HCT116 (cell line): ENCODE data around the gene LIN7B. TPM values are rescaled to one million over a fixed set of nuclear protein-coding genes. Genes with fewer than 3 reads are reported as not detected.

Experiments used
- ATAC-seq: fragments of 200-7000 bp; cut with Tn5 transposase; 2 replicates; pipeline ENCODE4 v1.9.1; 2020; ENCODE audit warnings: mild to moderate bottlenecking, moderate library complexity
- BruUV-seq: library from RNA; stranded (reverse); fragments of 400-500 nt; replicated peaks from 2 replicates; lab custom pipeline; 2021; lab: Mats Ljungman, UMichigan
- CTCF ChIA-PET: fragments of 300-600 bp; sonication (Branson Sonifier 250); formaldehyde crosslinking; loops from one replicate; lab custom pipeline; 2021; ENCODE audit warnings: antibody characterized with exemption; lab: Charles Lee
- POLR2A ChIA-PET: fragments of 300-600, 350-600 bp; sonication (Branson Sonifier 250); formaldehyde crosslinking; loops from one replicate; lab custom pipeline; 2021; ENCODE audit warnings: antibody characterized with exemption; lab: Charles Lee
- RAD21 ChIA-PET, 2 experiments: fragments of 300-600 bp; sonication (Branson Sonifier 250); formaldehyde crosslinking; loops; one replicate each; lab custom pipeline; 2023; ENCODE audit warnings: low total read pairs in 2 of 2; ENCODE audit not compliant: uncharacterized antibody in 2 of 2, unreplicated experiment in 2 of 2, low non-redundant PET in 1 of 2; lab: Charles Lee
- DNase-seq: peaks from one replicate; pipeline ENCODE4 v3.0.0-alpha.2; 2010; ENCODE audit warnings: low read depth, low spot score
- H2AFZ ChIP-seq: fragments of 200-600 bp; shearing (Covaris generic), sonication (generic); 2 replicates; pipeline ENCODE4 v1.6.1; 2017; ENCODE audit warnings: low read depth, mixed run types, mixed read lengths, antibody characterized with exemption, low read length; ENCODE audit not compliant: poor library complexity, severe bottlenecking
- H3K27ac ChIP-seq: 2 replicates; pipeline ENCODE4 v1.5.1; 2012; ENCODE audit warnings: low read depth, low read length
- H3K27me3 ChIP-seq: fragments of 200-600 bp; sonication (generic); 2 replicates; pipeline ENCODE4 v1.6.1; 2016; ENCODE audit warnings: mixed run types, low read length, mixed read lengths; ENCODE audit not compliant: insufficient read depth
- H3K36me3 ChIP-seq, 2 experiments: fragments of 200-500 bp in 1 of 2; fragments of 200-600 bp in 1 of 2; sonication (Bioruptor generic) in 1 of 2; sonication (generic) in 1 of 2; 2 replicates each; pipeline versions ENCODE4 v1.5.1 to v1.6.1; 2014 to 2016; ENCODE audit warnings: low read length in 2 of 2, inconsistent platforms in 1 of 2, mixed read lengths in 1 of 2, mixed run types in 1 of 2; ENCODE audit not compliant: insufficient read depth in 2 of 2, control insufficient read depth in 1 of 2
- H3K4me1 ChIP-seq, 2 experiments: fragments of 200-600 bp in 1 of 2; sonication (generic) in 1 of 2; 2 replicates each; pipeline versions ENCODE4 v1.5.1 to v1.6.1; 2012 to 2017; ENCODE audit warnings: low read length in 2 of 2, inconsistent platforms in 1 of 2, mild to moderate bottlenecking in 1 of 2, mixed read lengths in 1 of 2, mixed run types in 1 of 2, moderate library complexity in 1 of 2; ENCODE audit not compliant: insufficient read depth in 2 of 2, control insufficient read depth in 1 of 2
- H3K4me2 ChIP-seq: fragments of 200-600 bp; sonication (generic); 2 replicates; pipeline ENCODE4 v1.6.1; 2017; ENCODE audit warnings: mixed run types, low read length, mixed read lengths
- H3K4me3 ChIP-seq, 2 experiments: fragments of 200-600 bp in 1 of 2; sonication (generic) in 1 of 2; replicated peaks in 1 of 2; 2 replicates each; pipeline ENCODE4 v1.5.1; 2011 to 2016; ENCODE audit warnings: low read length in 2 of 2, control low read depth in 1 of 2, low read depth in 1 of 2, mild to moderate bottlenecking in 1 of 2, mixed read lengths in 1 of 2, mixed run types in 1 of 2
- H3K79me2 ChIP-seq: fragments of 200-600 bp; sonication (generic); 2 replicates; pipeline ENCODE4 v1.6.1; 2017; ENCODE audit warnings: mild to moderate bottlenecking, mixed run types, low read length, moderate library complexity, mixed read lengths; ENCODE audit not compliant: insufficient read depth
- H3K9ac ChIP-seq: fragments of 200-600 bp; sonication (generic); 2 replicates; pipeline ENCODE4 v1.6.1; 2016; ENCODE audit warnings: low read length, mixed read lengths
- H3K9me2 ChIP-seq: fragments of 200-600 bp; sonication (generic), shearing (Covaris generic); 2 replicates; pipeline ENCODE4 v1.6.1; 2017; ENCODE audit warnings: mixed run types, mild to moderate bottlenecking, moderate library complexity; ENCODE audit not compliant: insufficient read depth
- H3K9me3 ChIP-seq, 2 experiments: fragments of 200-500 bp in 1 of 2; fragments of 200-600 bp in 1 of 2; sonication (Bioruptor generic) in 1 of 2; sonication (generic) in 1 of 2; 2 replicates each; pipeline ENCODE4 v1.6.1; 2014 to 2017; ENCODE audit warnings: low read length in 2 of 2, mixed read lengths in 2 of 2, inconsistent platforms in 1 of 2, low read depth in 1 of 2, mild to moderate bottlenecking in 1 of 2, mixed run types in 1 of 2, moderate library complexity in 1 of 2; ENCODE audit not compliant: control insufficient read depth in 1 of 2, insufficient read depth in 1 of 2
- H4K20me1 ChIP-seq: fragments of 200-600 bp; sonication (generic), shearing (Covaris generic); 2 replicates; pipeline ENCODE4 v1.6.1; 2017; ENCODE audit warnings: mixed run types, mild to moderate bottlenecking, moderate library complexity; ENCODE audit not compliant: insufficient read depth
- ATF3 ChIP-seq: IDR thresholded peaks from 2 replicates; pipeline ENCODE4 v1.6.1; 2012
- CEBPB ChIP-seq: IDR thresholded peaks from 2 replicates; pipeline ENCODE4 v1.6.1; 2012; ENCODE audit warnings: low read depth
- ELF1 ChIP-seq: IDR thresholded peaks from 2 replicates; pipeline ENCODE4 v1.6.1; 2012; ENCODE audit warnings: low read depth, borderline replicate concordance
- JUND ChIP-seq: IDR thresholded peaks from 2 replicates; pipeline ENCODE4 v1.6.1; 2012
- MAX ChIP-seq: IDR thresholded peaks from 2 replicates; pipeline ENCODE4 v1.6.1; 2012
- POLR2A ChIP-seq: IDR thresholded peaks from 2 replicates; pipeline ENCODE4 v1.7.0; 2011; ENCODE audit warnings: borderline replicate concordance; ENCODE audit not compliant: insufficient read depth, insufficient read length; ENCODE audit errors: extremely low read depth
- RAD21 ChIP-seq: IDR thresholded peaks from 2 replicates; pipeline ENCODE4 v1.6.1; 2012; ENCODE audit warnings: low read depth, mild to moderate bottlenecking
- SIN3A ChIP-seq: IDR thresholded peaks from 2 replicates; pipeline ENCODE4 v1.6.1; 2012; ENCODE audit warnings: low read depth
- SP1 ChIP-seq: IDR thresholded peaks from 2 replicates; pipeline ENCODE4 v1.6.1; 2012; ENCODE audit warnings: low read depth
- SRF ChIP-seq: IDR thresholded peaks from 2 replicates; pipeline ENCODE4 v1.6.1; 2012; ENCODE audit warnings: low read depth
- TCF7L2 ChIP-seq: IDR thresholded peaks from 2 replicates; pipeline ENCODE4 v1.7.0; 2011; ENCODE audit warnings: borderline replicate concordance, inconsistent platforms; ENCODE audit not compliant: insufficient read depth, insufficient read length; ENCODE audit errors: extremely low read depth
- ZBTB33 ChIP-seq: IDR thresholded peaks from 2 replicates; pipeline ENCODE4 v1.6.1; 2011; ENCODE audit warnings: mild to moderate bottlenecking, low read length, moderate library complexity; ENCODE audit not compliant: insufficient replicate concordance; ENCODE audit errors: extremely low read depth
- ZNF274 ChIP-seq: fragments of 200-500 bp; sonication (Bioruptor generic); IDR thresholded peaks from 2 replicates; pipeline ENCODE4 v1.6.1; 2014; ENCODE audit warnings: mild to moderate bottlenecking, low read depth, low read length, inconsistent platforms
- intact Hi-C: fragments of 100-400 bp; cut with micrococcal nuclease; formaldehyde crosslinking; loops from 2 replicates; pipeline ENCODE4 v1.10.0; 2022
- total RNA-seq: library from RNA; stranded (reverse); gene quantifications from one replicate; pipeline ENCODE4 v1.2.1, GENCODE V29; 2021; ENCODE audit not compliant: unreplicated experiment

Gene LIN7B
- total RNA-seq, 1 experiment from 2014 or later = 7.2 TPM

- H3K4me3 ChIP-seq = no peak overlapping the region
- TF ChIP-seq ZBTB33 (no peak), SRF (no peak), RAD21 (no peak), ATF3 (no peak), TCF7L2 (no peak), ZNF274 (no peak), JUND (no peak), ELF1 (no peak), POLR2A (no peak), MAX (no peak), SIN3A (no peak), CEBPB (no peak), SP1 (no peak)
- H4K20me1 ChIP-seq = no peaks in the 10 kb centered on the region
- H3K4me2 ChIP-seq = no peak overlapping the region
- DNase-seq (no peak), ATAC-seq (no peak)
- ChIA-PET RAD21 (no interaction called here), POLR2A (no interaction called here), CTCF (interaction anchor here (1.3 to 1.4 kb wide), 2 partner anchors 10 to 104 kb away, joined by 5 read pairs; partner anchors contain the start of gene LIN7B)
- no peaks in the 10 kb centered on the region for H3K27me3 ChIP-seq
- no peak overlapping the region for H3K27ac ChIP-seq
- no peak overlapping the region for H2AFZ ChIP-seq
- no peaks in the 10 kb centered on the region for H3K4me1 ChIP-seq
- H3K9ac ChIP-seq = no peak overlapping the region
- intact Hi-C loops = no loop called here
- H3K9me3 ChIP-seq = no peaks in the 10 kb centered on the region
- H3K79me2 ChIP-seq = peaks cover 56% of the 10 kb centered on the region
- no peaks in the 10 kb centered on the region for H3K9me2 ChIP-seq
- BruUV-seq = no TSS peak
- peaks cover 70 to 81% of the 10 kb centered on the region in 2 experiments for H3K36me3 ChIP-seq
Observed at GRCh38 chr19:49104229-49104864, 9.8 kb upstream of the LIN7B start.
